GM18858 (cell line): Measurements from ENCODE around the gene PATE3.

Source experiments
- ATAC-seq: cut with Tn5 transposase; IDR thresholded peaks from one replicate; pipeline ENCODE4 v1.9.1; 2021; ENCODE audit not compliant: unreplicated experiment

The PATE3 gene, protein sequence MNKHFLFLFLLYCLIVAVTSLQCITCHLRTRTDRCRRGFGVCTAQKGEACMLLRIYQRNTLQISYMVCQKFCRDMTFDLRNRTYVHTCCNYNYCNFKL

DNA sequence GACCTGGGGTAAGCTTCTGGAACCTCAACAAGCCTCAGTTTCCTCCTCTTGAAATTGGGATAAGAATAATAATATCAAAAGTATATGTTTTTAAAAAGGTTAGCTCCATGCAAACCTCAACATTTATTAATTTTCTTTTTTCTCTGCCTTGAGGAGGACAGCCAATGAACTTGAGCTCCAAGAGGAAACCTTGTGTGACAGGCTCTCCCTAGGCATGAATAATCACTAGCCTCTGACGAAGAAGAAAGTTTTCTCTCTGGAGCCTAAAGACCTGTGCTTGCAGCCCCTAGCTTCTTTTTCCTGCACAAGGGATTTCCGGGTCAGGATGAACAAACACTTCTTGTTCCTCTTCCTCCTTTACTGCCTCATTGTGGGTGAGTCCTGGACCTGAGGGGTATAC is at the start of gene PATE3:
TSS of gene PATE3 (plus strand) at position 301 of the 400 bp plus-strand sequence. CDS start at position 326, 25 bp downstream.
- no peak for ATAC-seq

DNA sequence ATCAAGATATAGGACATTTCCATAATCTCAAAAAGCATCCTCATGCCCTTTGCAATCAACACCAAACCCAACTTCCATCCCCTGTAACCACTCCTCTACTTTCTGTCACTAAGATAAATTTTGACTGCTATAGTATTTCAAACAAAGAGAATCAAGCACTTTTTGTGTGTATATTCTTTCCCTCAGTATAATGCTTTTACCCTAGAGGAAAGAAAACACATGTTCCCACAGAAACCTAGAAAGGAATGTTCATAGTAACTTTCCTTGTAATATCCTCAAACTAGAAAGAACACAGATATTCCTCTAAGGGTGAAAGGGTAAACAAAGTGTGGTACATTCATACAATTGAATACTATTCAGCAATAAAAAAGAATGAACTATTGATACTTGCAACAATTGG is 47.3 kb upstream of the PATE3 start:
- ATAC-seq = no peak

DNA sequence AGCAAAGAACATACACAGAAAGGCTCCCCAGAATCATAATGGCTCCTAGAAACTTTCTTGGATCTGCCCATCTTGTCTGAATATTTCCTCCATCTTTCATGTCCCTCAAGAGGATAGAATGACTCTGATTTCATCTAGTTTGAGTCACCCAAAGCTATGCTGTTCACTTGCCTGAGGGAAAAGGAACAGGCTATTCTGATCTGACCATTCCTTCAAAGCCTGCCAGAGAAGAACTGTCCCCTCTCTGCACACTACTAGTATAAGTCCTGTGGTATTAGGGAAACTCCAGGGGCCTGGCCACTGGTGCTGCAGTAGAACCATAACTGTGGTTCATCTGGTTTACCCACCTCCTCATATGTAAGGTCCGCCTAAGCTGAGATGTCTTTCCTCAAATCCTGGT is 44.2 kb upstream of the PATE3 start:
- ATAC-seq = no peak

DNA sequence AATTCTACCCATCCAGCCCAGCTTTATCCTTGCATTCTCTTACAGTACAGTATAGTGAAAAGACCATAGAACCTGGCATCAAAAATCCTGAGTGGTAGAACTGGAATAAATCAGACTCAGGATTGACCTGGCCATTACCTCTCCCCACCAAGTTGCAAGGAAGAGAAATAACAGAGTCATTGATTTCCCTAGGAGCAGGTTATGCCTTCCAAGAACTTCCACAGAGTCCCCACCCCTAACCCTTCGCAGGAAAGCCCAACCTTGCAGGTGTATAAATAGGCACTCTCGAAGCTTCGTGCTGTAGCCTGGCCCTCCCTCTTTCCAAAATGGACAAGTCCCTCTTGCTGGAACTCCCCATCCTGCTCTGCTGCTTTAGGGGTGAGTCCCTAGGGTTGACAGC is 41.9 kb upstream of the PATE3 start, which contains the start of gene PATE1:
TSS of gene PATE1 (plus strand) at position 301 of the 400 bp plus-strand sequence. CDS start at position 327, 26 bp downstream.
- ATAC-seq = no peak

DNA sequence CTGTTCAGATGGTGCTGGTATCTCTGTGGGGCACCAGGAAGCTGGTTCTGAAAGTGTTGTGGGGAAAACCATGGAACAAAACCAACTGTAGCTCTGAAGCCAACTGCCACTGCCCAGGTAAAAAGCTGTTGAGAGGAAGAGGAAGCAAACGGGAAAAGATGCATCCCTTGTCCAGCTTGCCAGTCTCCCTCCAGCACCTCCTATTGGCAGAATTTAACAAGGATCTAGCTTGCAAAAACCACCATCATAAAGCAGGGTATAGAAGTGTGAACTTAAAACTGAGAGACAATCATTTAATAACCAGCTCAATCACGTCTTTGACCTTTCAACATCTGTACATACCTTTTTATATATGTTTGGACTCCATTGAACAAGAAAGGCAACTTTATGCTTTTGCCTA is 37.3 kb upstream of the PATE3 start:
- no peak for ATAC-seq

DNA sequence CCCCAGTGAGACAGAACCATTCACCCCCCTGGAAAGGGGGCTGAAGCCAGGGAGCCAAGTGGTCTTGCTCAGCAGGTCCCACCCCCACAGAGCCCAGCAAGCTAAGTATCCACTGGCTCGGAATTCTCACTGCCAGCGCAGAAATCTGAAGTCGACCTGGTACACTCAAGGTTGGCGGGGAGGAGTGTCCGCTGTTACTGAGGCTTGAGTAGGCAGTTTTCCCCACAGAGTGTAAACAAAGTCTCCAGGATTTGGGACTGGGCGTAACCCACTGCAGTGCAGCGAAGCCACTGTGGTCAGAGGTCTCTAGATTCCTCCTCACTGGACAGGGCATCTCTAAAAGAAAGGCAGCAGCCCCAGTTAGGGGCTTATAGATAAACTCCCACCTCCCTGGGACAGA is 31.9 kb upstream of the PATE3 start:
- ATAC-seq = no peak

DNA sequence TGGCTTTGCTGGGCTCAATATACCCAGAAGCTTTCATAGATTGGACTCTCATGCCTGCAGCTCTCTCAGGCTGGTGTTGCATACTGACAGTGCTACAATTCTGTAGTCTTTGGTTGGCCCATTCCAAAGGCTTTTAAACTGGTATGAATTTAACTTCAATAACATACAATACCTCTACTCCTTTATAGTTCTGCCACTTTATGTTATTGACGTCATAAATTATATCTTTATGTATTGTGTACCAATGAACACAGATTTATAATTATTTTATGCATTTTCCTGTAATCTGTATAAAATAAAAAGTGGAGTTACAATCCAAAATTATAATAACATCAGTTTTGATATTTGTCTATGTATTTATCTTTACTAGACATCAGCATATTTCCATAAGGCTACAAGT is 25.5 kb upstream of the PATE3 start:
- ATAC-seq = no peak

DNA sequence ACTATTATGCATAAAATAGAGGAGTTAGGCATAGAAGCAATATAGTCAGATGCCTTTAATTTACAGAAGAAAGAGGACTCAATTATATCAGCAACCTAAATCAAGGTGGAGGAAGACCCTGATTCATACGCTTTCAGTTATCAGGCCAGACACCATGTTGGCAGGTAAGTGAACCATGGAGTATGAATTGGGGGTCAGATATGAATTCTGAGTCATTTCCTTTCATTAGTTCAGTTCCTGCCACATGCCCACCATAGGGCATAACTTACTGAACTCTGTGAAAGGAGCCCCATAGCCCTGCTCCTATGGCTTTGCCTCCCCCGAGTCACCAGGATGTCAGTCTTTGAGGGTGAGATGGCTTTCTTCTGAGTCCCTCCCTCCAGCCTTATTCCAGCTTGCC is 24.4 kb upstream of the PATE3 start:
- ATAC-seq = no peak

DNA sequence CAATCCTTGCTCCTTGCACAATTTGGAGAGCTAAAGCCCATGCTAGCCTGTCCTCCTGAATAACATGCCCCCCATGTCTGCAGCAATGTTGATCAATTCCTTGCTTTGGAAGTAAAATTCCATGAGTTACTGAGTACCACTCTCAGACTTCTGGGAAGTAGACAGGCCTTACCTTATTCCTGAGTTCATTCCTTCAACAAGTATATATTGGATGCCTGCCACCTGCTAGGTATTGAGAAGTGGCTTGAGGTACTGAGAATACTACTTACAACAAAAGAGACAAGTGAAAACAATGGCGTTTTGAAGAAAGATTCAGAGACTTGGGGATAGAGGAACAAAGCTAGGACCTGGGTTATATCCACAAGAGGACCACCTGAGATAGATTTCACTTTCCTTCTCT is 21.7 kb upstream of the PATE3 start:
- ATAC-seq = no peak

DNA sequence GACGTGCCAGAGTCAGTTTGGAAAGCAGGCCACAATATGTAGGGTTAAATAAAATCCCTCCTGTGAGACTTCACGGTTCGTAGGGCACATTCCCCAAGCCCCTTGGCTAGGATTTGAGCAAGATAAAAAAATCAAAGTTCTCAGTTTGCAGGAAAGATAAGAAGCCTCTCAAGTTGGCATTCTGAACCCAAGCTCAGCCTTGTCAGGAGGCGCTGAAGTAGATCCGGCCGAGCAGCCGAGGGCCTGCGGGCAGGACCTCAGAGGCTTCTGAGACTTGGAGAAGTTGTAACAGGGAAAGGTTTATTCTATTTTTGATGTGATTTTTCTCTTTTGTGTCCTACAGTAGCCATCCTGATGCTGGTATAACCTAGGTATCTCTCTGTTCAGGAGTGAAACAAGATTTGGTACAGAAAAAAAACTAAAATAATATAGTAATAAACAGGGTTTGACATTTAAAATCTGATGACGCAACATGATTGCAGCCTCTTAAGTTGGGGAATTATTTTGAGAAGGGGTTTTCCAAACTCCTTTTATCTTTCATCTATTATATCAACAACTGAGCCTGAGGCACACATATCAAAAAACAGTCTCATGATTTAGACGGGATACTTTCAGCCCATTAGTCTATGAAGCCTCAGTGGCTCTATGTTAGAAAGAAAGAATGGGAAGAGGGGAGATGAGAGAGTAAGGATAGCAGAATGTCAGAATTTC is 19.4 kb upstream of the PATE3 start:
- no peak for ATAC-seq

DNA sequence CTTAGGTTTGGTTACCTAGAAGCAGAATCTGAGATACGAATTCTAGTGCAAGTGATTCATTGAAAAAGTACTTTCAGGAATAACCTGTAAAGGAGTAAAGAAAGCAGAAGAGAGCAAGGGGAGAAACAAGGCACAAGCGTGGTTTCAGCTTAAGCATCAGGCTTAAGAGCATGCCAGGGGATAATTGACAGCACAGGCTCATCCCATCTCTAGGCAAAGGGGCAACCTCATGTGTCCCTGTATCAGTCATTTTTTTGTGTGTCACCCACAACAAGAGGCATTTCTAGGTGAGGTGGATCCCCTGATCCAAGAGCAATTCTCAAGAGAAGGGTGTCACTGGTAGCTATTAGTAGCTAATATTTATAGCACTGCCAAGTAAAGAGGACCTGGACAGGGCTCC is 17.3 kb upstream of the PATE3 start:
- ATAC-seq = no peak

DNA sequence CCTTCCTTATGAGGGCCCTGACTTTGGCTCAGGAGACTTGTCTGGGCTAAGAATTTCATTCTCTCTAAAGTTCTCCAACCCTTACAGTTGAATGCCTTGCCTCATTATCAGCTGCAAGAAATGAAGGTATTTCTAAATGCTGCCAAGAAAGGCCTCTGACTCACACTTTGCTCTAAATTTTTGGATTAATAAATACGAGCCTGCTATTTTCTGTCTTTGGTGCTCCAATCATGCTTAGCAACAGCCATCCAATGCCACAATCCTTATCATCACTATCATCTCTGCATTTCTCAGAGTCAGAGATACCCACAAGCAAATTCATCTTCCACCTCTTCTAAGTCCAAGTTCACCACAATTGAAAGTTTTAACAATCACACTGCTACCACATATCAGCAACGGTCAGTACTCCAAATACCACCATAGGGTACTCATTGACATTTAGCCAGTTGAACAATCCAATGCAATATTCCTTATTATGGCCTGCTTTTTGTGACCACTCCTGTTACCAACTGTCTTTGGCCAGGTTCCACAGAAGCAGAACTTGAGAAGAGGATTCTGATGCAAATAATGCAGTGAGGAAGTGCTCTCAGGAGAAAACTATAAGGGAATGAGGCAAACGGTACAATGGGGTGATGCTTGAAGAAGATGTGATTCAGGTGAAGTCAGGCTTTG is 15.0 kb upstream of the PATE3 start:
- no peak for ATAC-seq

DNA sequence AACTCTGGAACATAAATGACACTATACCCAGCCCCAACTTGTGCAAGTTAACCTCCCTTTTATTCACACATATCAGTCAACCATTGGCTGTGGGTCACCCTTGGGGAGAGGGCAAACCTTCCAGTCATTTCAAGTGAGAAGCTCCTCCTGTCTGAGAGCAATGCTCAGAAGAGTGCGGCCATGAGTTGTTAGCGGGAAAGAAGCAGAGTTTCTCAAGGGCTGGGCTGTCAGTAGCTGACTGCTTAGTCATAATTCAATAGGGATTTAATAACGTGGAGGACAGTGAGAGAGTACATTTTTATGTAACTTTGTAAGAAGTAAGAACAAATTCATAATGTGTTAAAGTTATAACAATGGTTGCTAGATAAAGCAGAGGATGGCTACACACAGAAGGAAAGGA is 14.4 kb upstream of the PATE3 start:
- no peak for ATAC-seq

DNA sequence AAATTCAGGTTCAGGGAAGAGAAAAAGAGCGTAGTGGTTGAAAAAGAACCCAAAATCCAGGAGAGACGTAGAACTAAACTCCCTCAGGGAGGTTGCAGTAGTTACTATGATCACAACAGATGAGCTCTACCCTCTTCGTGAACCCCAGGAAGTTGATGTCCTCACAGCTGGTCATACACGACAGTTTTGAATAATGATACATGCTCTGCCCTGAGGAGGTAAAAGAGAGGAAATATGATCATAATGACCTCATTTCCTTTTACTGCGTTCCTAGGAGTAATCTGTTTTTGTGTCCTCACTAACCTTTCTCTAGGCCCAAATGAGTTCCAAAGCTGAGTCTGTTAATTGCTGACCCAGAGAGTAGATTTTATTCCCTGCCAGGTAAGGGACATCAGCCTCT is 10.6 kb upstream of the PATE3 start:
- ATAC-seq = no peak

DNA sequence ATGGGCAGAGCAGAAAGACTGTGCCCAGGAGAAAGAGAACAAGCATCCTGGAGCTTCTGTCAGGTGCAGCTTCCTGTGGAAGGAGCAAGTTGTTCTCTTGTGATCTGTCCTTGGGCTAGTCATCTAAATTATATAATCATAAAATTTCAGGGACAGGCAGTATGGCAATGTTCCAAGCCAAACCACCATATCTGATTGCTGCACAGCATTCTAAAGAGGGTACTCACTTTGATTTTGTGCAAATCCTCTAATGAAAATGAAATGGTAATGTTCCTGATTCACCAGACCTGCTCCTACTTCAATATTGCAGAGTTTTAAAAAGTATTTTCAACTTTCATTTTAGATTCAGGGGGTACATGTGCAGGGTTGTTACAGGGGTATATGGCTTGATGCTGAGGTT is 9.2 kb upstream of the PATE3 start, which contains the start of gene PATE2:
TSS of gene PATE2 (minus strand) at position 101 of the 400 bp plus-strand sequence. CDS start at position 46, 55 bp downstream.
- ATAC-seq = no peak

DNA sequence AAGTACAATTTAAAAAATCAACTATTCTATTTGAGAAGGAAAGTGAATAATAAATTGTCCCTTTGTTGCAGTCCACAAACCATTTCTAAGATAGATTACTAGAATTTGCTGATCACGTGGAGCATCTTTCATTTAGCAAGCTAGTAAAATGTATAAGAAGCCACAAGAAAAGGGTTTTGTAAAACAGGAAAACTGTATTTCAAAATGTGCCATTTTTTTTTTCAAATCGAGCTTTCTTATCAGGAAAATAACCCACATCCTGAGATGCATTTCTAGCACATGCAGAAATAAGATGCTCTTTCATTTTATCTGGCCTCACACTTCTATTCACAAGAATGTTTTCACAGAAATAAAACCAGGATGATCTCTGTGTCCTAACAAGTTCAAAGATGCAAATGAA is 3.2 kb upstream of the PATE3 start:
- ATAC-seq = no peak

DNA sequence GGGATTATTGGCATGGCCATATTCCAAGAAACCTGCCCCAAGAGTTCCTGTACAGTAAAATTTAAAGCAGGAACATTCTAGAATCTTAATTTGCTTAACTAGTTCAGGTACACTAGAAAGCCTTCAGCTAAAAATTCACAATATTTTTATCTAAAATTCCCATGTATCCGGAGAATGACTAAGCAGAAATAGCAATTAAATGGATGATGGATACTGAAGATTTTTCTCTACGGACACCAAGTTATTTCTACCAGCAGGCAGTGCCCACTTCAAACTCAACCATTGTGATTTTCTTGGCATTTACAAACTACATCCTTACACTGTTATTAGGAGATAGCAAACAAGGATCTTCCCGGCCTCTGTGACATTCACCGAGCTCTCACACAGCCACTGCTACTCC is 2.9 kb downstream of the PATE3 start:
- ATAC-seq = no peak

DNA sequence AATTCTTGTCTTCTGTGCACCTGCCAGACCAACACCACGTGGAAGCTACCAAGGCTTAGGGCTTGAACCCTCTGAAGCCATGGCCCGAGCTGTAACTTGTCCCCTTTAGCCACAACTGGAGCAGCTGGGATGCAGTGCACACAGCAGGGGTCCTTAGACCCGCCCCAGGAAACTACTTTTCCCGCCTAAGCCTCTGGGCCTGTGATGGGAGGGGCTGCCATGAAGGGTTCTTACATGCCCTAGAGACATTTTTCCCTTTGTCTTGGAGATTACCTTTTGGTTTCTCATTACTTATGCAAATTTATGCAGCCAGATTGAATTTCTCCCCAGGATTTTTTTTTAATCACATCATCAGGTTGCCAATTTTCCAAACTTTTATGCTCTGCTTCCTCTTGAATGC is 9.7 kb downstream of the PATE3 start:
- ATAC-seq = no peak

DNA sequence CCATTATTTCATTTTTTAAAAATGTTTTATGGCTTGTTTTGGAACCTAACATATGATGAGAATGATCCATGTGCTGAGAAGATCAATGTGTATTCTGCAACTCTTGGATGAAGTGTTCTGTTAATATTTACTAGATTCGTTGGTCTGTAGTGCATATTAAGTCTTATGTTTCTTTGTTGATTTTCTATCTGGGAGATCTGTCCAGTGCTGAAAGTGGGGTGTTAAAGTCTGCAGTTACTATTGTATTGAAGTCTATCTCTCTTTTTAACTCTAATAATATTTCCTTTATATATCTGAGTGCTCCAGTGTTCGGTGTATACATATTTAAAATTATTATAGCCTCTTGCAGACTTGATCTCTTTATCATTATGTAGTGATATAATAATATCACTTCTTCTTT is 11.9 kb downstream of the PATE3 start:
- ATAC-seq = no peak

DNA sequence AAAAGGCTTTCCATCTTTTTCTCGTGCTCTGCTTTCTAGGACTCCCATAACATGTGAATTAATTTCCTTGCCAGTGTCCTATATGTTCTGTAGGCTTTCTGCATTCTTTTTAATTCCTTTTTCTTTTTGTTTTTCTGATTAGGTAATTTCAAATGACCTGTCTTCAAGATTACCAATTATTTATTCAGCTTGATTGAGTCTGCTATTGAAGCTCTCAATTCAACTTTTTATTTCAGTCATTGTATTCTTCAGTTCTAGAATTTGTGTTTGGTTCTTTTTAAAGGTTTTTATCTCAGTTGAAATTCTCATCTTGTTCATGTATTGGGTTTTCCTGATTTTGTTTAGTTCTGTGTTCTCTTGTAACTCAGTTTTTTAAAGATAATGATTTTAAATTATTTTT is 14.5 kb downstream of the PATE3 start:
- no peak for ATAC-seq

DNA sequence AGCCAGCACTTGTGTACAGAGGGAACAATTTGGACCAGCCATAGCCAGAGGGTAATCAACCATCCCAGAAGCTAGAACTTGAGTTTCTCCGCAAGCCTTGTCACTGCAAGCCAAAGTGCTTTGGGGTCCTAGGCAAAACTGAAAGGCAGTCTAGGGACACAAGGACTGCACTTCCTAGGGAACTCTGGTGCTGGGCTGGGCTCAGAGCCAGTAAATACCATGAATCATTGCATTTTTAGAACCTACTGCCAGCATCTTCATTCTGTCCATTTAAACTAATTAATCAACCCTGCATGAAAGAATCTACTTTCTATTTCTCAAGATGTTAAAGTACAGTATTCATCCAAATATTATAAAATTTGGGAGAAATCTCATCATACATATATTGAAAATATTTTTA is 20.0 kb downstream of the PATE3 start:
- ATAC-seq = no peak

DNA sequence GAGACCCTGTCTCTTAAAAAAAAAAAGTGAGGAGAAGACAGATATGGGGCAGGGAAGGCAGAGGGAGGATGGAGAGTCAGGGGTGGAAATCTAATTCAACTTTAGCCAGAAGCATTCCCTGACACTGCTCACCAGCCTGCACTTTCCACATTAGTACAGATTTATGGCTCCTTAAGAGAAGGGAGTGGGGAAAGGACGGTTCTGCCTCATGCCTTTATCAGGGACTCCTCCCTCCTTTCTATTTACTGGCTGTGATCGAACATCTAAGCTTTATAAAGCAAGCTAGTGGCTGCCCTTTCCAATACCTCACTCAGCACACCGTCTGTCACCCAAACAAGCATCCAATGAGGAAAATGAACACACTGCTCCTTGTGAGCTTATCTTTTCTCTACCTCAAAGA is 45.1 kb downstream of the PATE3 start, which contains the start of gene PATE4:
TSS of gene PATE4 (plus strand) at position 301 of the 400 bp plus-strand sequence. CDS start at position 345, 44 bp downstream.
- ATAC-seq = no peak
